BE2C (cell line): ENCODE measurements around the gene FOXP4.

Experiments
- DNase-seq: peaks from one replicate; pipeline ENCODE4 v3.0.0-alpha.2; 2020
- H3K27me3 ChIP-seq: fragments of 250-450 bp; sonication (Bioruptor Pico); 2 replicates; pipeline ENCODE4 v1.5.1; 2020; ENCODE audit warnings: mild to moderate bottlenecking
- H3K36me3 ChIP-seq: fragments of 250-450 bp; sonication (Bioruptor Pico); 2 replicates; pipeline ENCODE4 v1.5.1; 2020; ENCODE audit warnings: mild to moderate bottlenecking
- H3K4me1 ChIP-seq: fragments of 250-450 bp; sonication (Bioruptor Pico); 2 replicates; pipeline ENCODE4 v1.5.1; 2020
- H3K4me3 ChIP-seq: 2 replicates; pipeline ENCODE4 v1.5.1; 2011; ENCODE audit warnings: low read depth, low read length
- H3K9me3 ChIP-seq: fragments of 250-450 bp; sonication (Bioruptor Pico); 2 replicates; pipeline ENCODE4 v1.5.1; 2020
- CTCF ChIP-seq: IDR thresholded peaks from 2 replicates; pipeline ENCODE4 v1.5.1; 2012; ENCODE audit warnings: mild to moderate bottlenecking, low read depth, low read length

Gene FOXP4

DNA sequence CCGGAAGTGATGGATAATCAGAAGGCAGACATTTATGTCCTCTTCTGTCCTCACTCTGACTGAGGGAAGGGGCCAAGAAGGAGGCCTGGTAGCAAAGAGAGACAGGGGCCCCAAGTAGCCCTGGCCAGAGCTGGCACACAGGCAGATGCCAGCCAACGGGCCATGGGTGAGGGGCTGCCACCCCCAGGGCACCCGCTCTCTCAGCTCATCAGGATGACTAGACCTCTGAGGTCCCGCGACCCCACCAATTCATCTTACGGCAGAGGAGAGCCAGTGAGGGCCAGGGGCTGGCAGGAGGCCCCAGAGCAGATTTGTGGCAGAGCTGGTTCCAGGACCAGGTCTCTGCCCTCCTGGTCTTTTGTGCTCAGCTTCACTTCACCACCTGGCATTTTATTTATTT lies 49.0 kb downstream of the FOXP4 start:
- no peak for DNase-seq
- Histone ChIP-seq H3K9me3 (no peaks in the 10 kb centered on the region), H3K27me3 (no peaks in the 10 kb centered on the region), H3K36me3 (peaks cover 3% of the 10 kb centered on the region; the same call in 1 of the 2 replicates), H3K4me1 (no peaks in the 10 kb centered on the region), H3K4me3 (no peak overlapping the region)
- no peak for TF ChIP-seq CTCF

DNA sequence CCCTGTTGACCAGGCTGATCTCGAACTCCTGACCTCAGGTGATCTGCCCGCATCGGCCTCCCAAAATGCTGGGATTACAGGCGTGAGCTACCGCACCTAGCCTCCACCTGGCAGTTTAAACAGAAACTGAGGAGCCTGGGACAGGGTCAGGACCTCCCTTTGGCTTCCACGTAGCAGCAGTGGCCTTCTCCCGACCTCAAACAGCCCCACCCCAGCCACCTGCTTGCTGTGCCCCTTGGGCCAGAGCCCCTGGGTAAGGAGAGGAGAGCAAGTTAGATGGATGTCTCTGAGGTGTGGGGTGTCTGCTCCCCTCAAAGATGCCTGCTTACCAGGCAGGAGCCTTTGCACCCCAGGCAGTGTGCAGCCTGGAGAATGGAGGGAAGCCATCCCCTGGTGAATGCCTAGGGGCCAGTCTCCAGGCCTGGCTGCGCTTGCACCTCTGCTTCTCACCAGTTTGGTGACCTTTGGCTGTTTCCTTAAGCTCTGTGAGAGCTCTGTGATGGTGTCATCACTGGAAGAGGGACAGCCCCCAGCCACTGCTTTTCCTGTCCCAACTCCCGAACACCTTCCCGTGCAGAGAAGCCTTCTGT lies 50.0 kb downstream of the FOXP4 start:
- H3K4me3 ChIP-seq, result no peak overlapping the region
- no peaks in the 10 kb centered on the region for H3K4me1 ChIP-seq
- no peaks in the 10 kb centered on the region for H3K9me3 ChIP-seq
- peaks cover 3% of the 10 kb centered on the region; the same call in 1 of the 2 replicates for H3K36me3 ChIP-seq
- peak; percentile 4 for DNase-seq
- no peak for TF ChIP-seq CTCF
- no peaks in the 10 kb centered on the region for H3K27me3 ChIP-seq

DNA sequence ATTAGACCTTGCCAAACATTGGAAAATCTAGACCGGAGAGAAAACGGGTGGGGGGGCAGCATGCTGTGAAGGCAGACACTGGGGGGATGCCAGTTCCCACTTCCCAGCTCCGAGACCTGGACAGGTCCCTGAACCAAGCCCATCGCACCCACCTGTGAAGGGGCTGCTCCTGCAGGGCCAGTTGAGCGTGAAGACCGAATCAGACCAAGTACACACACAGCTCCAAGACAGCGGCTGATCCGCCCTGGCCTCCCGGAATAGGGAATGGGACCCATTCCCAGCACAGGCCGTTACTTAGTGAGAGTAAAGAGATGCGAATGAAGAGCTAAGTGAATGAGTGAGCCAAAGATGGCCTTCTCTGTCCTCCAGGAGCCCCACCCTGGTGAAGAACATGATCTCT lies 50.6 kb downstream of the FOXP4 start:
- Histone ChIP-seq H3K4me3 (no peak overlapping the region), H3K36me3 (no peaks in the 10 kb centered on the region), H3K9me3 (no peaks in the 10 kb centered on the region), H3K4me1 (no peaks in the 10 kb centered on the region), H3K27me3 (no peaks in the 10 kb centered on the region)
- DNase-seq, result no peak
- TF ChIP-seq CTCF, result no peak

DNA sequence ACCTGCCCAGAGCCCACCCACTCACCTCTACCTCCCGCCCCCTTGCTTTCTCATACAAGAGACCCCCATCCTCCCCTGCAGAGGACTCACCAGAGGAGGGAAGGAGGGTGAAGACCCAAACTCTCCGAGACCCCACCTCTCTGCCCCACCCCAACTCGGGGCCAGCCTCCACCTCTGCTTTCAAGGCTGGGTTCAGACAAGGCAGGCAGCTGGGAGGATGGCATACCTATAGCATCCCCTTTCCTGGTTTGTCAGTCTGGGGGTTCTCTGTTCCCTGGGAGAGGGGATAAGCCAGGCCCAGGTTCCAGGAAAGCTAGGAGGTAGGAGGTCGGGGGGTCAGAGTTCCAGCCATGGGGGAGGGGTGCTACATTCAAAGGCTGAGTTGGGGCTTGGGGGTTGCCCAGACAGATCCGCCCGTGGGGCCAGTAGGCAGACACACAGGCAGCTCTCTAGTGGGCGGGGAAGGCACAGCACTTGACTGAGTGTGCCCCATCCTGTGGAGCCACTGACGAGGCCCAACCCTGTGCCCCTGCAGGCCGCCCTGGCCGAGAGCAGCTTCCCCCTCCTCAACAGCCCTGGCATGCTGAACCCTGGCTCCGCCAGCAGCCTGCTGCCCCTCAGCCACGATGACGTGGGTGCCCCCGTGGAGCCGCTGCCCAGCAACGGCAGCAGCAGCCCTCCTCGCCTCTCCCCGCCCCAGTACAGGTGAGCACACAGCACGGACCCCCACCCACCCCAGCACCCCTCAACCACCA lies 51.2 kb downstream of the FOXP4 start:
- no peaks in the 10 kb centered on the region; the same call in 1 of the 2 replicates for H3K4me1 ChIP-seq
- DNase-seq, result no peak
- H3K4me3 ChIP-seq, result no peak overlapping the region
- no peaks in the 10 kb centered on the region for H3K9me3 ChIP-seq
- H3K36me3 ChIP-seq, result no peaks in the 10 kb centered on the region
- H3K27me3 ChIP-seq, result no peaks in the 10 kb centered on the region
- TF ChIP-seq CTCF, result no peak

DNA sequence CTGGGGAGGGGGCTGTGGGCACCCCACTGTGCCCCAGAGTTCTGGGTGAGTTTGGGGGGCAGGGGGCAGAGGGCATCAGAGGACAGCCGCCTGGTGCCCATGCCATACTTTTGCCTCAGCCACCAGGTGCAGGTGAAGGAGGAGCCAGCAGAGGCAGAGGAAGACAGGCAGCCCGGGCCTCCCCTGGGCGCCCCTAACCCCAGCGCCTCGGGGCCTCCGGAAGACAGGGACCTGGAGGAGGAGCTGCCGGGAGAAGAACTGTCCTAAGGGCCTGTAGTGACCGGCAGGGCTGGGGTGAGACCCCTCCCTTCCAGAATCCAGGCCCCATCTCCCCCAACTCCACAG lies 52.5 kb downstream of the FOXP4 start:
- no peak for TF ChIP-seq CTCF
- no peak for DNase-seq

DNA sequence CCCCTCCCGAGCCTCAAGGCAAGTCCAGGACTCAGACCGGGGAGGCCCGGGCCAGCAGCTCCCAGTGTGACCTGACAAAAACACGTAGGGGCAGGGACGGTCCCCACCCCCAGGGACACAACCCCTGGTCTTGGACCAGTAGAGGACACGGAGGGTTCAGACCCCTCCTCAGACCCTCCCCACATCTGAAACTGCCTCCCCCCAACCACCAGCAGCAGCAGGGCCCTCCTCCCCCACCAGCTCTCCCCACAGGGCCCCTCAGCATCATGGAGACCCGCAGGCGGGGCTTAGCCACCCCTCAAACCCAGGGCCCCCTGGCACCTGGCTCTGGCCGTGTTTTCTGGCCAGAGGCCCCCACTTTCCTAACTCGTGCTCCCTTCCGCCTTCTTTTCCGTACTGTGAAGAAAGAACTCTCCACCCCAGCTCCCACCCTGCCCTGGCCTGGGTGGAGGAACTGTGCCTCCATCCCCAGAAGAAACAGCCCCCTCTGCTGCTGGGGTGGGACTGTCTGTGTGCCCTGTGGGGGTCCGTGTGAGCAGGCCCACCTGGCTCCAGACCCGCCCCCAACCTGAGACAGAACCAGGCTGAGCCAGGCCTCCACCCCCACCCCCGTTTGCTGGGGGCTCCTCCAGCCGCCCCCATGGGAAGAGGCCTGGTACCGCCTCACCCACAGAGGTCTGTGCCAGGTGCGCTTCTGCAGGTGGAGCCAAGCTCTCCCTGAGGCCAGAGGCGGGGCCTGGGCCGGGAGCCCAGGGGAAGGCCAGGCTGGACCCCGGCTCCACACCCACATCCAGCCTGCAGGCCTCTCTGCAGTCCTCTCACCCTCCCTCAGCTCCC lies 53.1 kb downstream of the FOXP4 start:
- Histone ChIP-seq H3K4me1 (no peaks in the 10 kb centered on the region; the same call in 1 of the 2 replicates), H3K4me3 (no peak overlapping the region), H3K36me3 (no peaks in the 10 kb centered on the region), H3K27me3 (no peaks in the 10 kb centered on the region), H3K9me3 (no peaks in the 10 kb centered on the region)
- no peak for TF ChIP-seq CTCF
- no peak for DNase-seq

More for the DNA sequence above, 52.5 kb downstream of the FOXP4 start:
- no peaks in the 10 kb centered on the region; the same call in 1 of the 2 replicates for H3K4me1 ChIP-seq
- H3K36me3 ChIP-seq, result no peaks in the 10 kb centered on the region
- no peak overlapping the region for H3K4me3 ChIP-seq
- H3K27me3 ChIP-seq, result no peaks in the 10 kb centered on the region
- no peaks in the 10 kb centered on the region for H3K9me3 ChIP-seq
